HG03432 (cell line): ENCODE results near the gene LTO1.

ENCODE experiments used
- ATAC-seq: cut with Tn5 transposase; IDR thresholded peaks from one replicate; pipeline ENCODE4 v1.9.1; 2021; ENCODE audit warnings: mild to moderate bottlenecking, moderate library complexity; ENCODE audit not compliant: unreplicated experiment

LTO1 gene

DNA sequence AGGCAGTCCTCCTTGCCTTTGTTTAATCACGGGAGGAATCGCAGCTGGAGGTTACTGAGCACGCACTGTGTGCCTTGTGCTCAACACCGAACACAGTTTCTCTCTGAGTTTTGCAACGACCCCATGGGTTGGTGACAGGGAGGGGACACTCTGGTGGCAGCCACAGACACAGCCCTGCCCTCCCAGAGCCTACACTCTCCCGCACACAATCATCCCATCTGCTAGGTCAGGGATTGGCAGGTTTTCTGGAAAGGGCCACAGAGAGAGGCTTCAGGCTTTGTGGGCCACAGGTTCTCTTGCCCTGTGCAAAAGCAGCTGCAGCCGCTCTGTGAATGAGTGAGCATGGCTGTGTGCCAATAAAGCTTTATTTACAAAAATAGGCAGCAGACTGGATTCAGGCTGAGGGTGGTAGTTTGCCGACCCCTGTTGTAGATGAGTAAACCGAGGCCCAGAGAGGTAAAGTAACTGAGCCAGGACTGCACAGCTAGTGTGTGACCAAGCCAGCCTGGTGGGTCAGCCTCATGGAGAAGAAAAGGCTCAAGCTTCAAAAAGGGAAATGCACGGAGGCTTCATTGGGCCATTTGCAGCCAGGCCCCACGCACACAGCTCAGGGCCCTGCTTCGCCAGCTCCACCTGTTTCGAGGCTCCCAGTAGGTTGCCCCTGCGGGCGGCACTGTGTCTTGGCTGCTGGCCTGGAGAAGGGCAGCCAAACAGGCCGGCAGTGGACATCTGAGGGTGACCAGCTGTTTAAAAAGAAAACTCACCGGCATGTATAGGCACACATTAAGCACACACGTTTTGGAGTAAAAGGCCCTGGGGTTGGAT, 16.3 kb downstream of the LTO1 start:
- no peak for ATAC-seq

- ATAC-seq = no peak
Measured at GRCh38 chr11:69657911-69658625, 17.1 kb downstream of the LTO1 start.

DNA sequence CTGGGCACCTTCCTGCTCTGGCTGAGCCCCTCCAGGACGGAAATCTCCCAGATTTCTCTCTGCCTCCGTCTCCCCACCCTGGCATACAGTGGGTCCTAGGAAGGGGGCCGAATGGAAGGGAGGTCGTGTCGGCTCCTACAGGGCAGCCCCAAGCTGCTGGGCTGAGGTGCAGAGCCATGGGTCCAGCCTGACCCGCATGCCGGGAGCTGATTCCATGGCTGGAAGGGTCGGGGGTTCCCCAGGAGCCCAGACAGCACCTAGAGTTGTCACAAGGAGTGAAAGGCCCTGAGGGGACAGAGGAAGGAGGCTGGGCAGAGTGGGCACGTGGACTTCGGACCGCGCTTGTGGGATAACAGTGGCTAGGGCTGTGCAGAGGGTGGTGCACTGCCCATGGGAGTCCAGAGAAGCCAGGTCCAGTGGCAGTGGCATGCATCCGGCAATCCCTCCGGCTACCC, 17.7 kb downstream of the LTO1 start:
- ATAC-seq = no peak

DNA sequence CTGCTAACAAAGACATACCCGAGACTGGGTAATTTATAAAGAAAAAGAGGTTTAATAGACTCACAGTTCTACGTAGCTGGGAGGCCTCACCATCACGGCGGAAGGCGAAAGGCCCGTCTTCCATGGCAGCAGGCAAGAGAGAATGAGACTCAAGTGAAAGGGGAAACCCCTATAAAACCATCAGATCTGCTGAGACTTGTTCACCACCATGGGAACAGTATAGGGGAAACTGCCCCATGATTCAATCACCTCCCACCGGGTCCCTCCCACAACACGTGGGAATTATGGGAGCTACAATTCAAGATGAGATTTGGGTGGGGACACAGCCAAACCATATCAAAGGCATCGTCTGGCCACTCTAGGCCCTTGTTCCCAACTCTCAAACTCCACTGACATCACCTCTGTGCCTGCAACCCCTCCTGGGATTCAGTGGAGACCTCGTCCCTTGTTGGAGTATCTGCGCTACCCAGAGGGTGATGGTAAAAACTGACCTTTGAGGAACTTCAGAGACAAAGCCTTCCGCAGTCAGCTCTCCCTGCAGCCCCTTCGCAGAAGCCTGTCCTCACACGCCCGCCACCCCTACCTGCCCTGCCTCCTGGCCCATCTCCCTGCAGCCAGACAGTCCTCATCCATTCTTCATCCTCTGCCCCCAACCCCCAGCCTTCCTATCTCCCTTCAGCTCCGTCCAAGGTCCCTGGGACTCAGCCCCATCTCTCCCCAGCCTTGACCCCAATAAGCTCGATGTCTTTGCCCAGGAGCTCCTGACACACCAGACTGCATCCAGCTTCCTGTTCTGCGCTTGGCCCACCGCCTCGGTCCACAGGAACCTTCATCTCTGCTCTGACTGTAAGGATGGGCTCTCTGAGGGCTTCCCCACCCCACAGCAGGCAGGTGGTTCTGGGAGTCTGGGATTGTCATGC, 18.4 kb downstream of the LTO1 start:
- no peak for ATAC-seq

DNA sequence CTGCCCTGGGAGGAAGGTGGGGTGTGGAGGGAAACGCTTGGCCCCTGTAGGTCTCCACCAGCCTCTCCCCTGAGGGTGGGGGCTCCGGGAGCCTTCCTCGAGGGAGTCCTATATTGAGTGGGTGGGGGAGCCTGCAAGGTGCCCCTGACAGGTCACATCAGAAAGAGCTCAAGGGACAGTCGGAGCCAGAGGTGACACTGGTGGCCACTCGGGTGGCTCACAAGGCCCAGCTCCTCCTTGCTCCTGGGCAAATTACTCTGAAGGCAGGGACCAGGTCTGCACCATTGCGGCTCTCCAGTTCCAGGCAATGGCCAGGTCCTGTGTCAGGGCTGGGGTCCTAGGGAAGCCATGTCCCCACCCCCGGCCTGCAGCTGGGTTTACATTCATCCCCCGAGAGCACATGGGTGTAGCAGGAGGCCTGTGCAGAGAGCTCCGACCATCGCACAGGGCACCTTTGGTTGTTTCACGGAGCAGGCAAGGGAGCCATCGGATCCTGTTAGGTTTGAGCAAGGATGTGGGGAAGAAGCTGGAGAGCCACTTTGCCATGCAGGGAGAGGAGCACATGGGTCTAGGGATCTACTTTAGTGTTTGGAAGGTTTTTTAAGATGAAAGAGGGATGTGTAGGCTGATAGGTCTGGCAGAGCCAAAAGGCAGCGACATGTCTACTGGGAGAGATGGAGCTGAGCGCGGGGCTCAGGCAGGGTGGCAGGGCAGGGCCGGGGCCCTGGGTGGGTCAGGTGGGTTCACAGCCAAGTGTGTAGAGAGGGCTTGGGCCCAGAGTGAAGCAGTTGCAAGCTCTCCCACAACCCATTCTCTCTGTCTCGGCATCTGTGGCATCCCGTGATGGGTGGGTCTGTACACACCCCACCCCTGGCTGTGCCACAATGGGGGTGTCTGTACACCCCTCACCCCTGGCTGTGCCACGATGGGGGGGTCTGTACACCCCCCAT, 19.4 kb downstream of the LTO1 start:
- no peak for ATAC-seq

GRCh38 chr11:69654660-69655478, 20.3 kb downstream of the LTO1 start:
- no peak for ATAC-seq

DNA sequence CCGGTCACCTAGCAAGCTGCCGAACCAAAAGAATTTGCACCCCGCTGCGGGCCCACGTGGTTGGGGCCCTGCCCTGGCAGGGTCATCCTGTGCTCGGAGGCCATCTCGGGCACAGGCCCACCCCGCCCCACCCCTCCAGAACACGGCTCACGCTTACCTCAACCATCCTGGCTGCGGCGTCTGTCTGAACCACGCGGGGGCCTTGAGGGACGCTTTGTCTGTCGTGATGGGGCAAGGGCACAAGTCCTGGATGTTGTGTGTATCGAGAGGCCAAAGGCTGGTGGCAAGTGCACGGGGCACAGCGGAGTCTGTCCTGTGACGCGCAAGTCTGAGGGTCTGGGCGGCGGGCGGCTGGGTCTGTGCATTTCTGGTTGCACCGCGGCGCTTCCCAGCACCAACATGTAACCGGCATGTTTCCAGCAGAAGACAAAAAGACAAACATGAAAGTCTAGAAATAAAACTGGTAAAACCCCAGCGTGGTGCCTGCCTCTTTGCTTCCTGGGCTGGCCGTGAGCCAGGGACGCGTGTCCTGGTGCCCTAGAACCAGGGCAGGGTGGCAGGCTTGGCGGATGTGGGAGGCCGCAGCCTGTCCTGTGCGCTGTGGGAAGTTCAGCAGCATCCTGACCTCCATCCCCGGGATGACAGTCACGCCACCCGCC, 21.0 kb downstream of the LTO1 start:
- ATAC-seq = no peak

- no peak for ATAC-seq
Measured at GRCh38 chr11:69653406-69653960, 21.7 kb downstream of the LTO1 start.

- ATAC-seq = no peak
Measured at GRCh38 chr11:69652999-69653398, 22.2 kb downstream of the LTO1 start.

- ATAC-seq = no peak
Measured at GRCh38 chr11:69651834-69652620, 23.1 kb downstream of the LTO1 start.

- ATAC-seq = no peak
Measured at GRCh38 chr11:69650832-69651344, 24.3 kb downstream of the LTO1 start.

DNA sequence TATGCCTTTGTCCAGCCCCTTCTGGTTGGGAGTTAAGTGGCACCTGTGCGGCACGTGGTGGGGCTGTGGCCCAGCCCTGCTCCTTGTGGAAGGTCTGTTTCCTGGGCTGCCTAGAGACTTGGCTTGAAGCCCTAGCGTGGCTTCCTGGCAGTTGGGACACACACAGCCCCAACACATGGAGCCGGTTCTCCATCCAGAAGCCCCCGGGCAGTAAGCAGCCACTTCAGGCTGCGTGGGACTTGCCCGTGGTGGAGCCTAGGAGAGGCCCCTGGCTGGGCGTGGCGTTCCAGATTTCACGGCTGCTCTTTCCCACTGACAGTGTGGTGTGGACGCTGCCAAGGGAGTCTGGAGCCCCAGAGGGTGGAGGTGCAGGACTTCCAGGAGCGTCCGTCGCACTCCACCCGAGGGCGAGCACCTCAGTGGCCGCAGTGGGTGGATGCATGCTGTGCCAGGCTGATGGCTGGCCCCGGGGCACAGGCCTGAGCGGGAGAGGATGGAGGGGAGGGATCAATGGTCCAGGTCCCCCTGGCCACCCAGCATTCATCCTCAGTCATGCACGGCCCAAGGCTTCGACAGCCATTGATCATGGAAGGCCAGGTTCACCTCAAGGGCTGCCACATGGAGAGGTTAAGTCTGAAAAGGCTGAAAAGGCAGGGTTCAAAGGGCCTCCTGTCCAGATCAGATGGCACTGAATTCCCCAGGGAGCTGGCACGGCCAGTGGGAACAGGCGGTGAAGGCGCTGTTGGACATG, 24.9 kb downstream of the LTO1 start:
- ATAC-seq = no peak

DNA sequence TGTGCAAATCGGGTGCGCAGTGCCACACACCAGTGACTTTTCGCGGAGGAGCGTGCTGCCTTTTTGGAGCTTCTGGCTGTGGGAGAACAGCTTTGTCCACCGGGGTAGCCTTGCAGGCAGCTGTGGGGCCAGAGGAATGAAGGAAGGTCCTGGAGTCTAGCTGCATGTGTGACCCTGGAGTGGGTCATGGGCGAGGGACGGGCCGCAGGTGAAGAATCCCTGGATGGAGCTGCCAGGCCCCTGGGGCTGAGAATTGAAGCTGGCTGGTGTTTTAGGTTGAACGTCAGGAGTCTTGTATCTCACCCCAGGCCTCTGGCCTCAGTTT, 25.6 kb downstream of the LTO1 start:
- no peak for ATAC-seq

- no peak for ATAC-seq
Measured at GRCh38 chr11:69648679-69649575, 26.2 kb downstream of the LTO1 start.

DNA sequence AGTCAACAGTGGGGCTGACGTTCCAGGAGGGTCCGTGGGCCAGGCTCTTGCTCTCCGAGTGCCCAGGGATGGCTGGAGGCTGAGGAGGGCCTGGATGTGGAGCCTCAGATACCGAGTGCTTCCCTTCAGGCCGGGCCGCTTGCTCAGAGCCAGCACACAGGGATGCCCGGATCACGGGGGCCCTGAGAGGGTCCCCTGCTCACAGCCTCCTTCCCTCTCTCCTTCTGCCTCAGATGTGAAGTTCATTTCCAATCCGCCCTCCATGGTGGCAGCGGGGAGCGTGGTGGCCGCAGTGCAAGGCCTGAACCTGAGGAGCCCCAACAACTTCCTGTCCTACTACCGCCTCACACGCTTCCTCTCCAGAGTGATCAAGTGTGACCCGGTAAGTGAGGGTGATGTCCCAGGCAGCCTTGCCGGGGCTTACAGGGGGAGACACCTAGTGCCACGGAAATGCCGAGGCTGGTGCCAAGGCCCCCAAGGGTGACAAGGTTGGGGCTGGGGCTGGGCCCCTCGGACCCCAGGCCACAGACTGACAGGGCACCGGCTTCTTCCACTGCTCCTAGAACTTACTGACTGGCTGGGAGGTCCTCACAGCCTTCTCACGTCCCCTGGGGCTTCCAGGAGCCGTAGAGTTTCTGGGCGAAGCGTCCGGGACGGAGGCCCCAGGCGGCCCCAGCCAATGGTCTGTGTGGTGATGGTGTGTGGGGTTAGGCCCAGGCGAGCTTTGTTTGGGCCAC, 27.2 kb downstream of the LTO1 start:
- ATAC-seq = no peak
